ENCODE results near the gene KRTAP4-16.
"Not testable (repeated sequence)": the region's sequence is repeated elsewhere in the genome, so short reads cannot be mapped to it uniquely, and the experiment has no call there.

Gene KRTAP4-16

GRCh38 chr17:41119696-41120690 is 18.0 kb upstream of the KRTAP4-16 start:
- not testable (repeated sequence) for DNase-seq (ENCODE audit: low read depth in 2 of 2, low spot score in 1 of 2)

GRCh38 chr17:41118721-41119120 is 16.7 kb upstream of the KRTAP4-16 start:
- DNase-seq (ENCODE audit: low read depth in 2 of 2, low spot score in 1 of 2): no peak

- DNase-seq (ENCODE audit: low read depth in 2 of 2, low spot score in 1 of 2): not testable (repeated sequence)
Measured at GRCh38 chr17:41117846-41118386, 15.9 kb upstream of the KRTAP4-16 start, which contains the start of gene KRTAP4-11. Gene KRTAP4-11 (minus strand): TSS chr17:41118373. CDS start chr17:41118315, 58 bp downstream.

GRCh38 chr17:41116297-41116696 is 14.3 kb upstream of the KRTAP4-16 start:
- DNase-seq (ENCODE audit: low read depth in 2 of 2, low spot score in 1 of 2): no peak

GRCh38 chr17:41111151-41111885 is 9.3 kb upstream of the KRTAP4-16 start:
- no peak for DNase-seq (ENCODE audit: low read depth in 2 of 2, low spot score in 1 of 2)

GRCh38 chr17:41108728-41109386 is 6.8 kb upstream of the KRTAP4-16 start:
- DNase-seq (ENCODE audit: low read depth in 2 of 2, low spot score in 1 of 2): not testable (repeated sequence)

GRCh38 chr17:41107941-41108450 is 6.0 kb upstream of the KRTAP4-16 start:
- DNase-seq (ENCODE audit: low read depth in 2 of 2, low spot score in 1 of 2): no peak

- not testable (repeated sequence) for DNase-seq (ENCODE audit: low read depth in 2 of 2, low spot score in 1 of 2)
Measured at GRCh38 chr17:41105347-41105746, 3.3 kb upstream of the KRTAP4-16 start, which contains the start of gene KRTAP4-9. Gene KRTAP4-9 (plus strand): TSS chr17:41105389. CDS start chr17:41105389, 0 bp downstream.

GRCh38 chr17:41104386-41105038 is 2.5 kb upstream of the KRTAP4-16 start:
- not testable (repeated sequence) for DNase-seq (ENCODE audit: low read depth in 2 of 2, low spot score in 1 of 2)

GRCh38 chr17:41103896-41104295 is 1.9 kb upstream of the KRTAP4-16 start:
- DNase-seq (ENCODE audit: low read depth in 2 of 2, low spot score in 1 of 2): no peak

- DNase-seq (ENCODE audit: low read depth in 2 of 2, low spot score in 1 of 2): not testable (repeated sequence)
Measured at GRCh38 chr17:41099682-41100480, 2.1 kb downstream of the KRTAP4-16 start.

GRCh38 chr17:41098481-41098880 is 3.5 kb downstream of the KRTAP4-16 start:
- no peak for DNase-seq (ENCODE audit: low read depth in 2 of 2, low spot score in 1 of 2)

GRCh38 chr17:41098042-41098441 is 4.0 kb downstream of the KRTAP4-16 start, which contains the start of gene KRTAP4-8:
Gene KRTAP4-8 (minus strand): TSS chr17:41098142. CDS start chr17:41098084, 58 bp downstream.
- no peak for DNase-seq (ENCODE audit: low read depth in 2 of 2, low spot score in 1 of 2)

- no peak for DNase-seq (ENCODE audit: low read depth in 2 of 2, low spot score in 1 of 2)
Measured at GRCh38 chr17:41096055-41096454, 6.0 kb downstream of the KRTAP4-16 start.

GRCh38 chr17:41088760-41089352 is 13.2 kb downstream of the KRTAP4-16 start:
- DNase-seq (ENCODE audit: low read depth in 2 of 2, low spot score in 1 of 2): not testable (repeated sequence)

GRCh38 chr17:41084100-41084856 is 17.7 kb downstream of the KRTAP4-16 start, which contains the start of gene KRTAP4-7:
Gene KRTAP4-7 (plus strand): TSS chr17:41084150. CDS start chr17:41084207, 57 bp downstream.
- DNase-seq (ENCODE audit: low read depth in 2 of 2, low spot score in 1 of 2): not testable (repeated sequence)

GRCh38 chr17:41083427-41083826 is 18.6 kb downstream of the KRTAP4-16 start:
- not testable (repeated sequence) for DNase-seq (ENCODE audit: low read depth in 2 of 2, low spot score in 1 of 2)

- DNase-seq (ENCODE audit: low read depth in 2 of 2, low spot score in 1 of 2): no peak
Measured at GRCh38 chr17:41082626-41083025, 19.4 kb downstream of the KRTAP4-16 start.
